Liver (tissue), 9 donors: ENCODE data around the gene VIPR2. TPM values are rescaled to one million over a fixed set of nuclear protein-coding genes. Genes with fewer than 3 reads are reported as not detected.

ENCODE experiments used
- DNase-seq: peaks from one replicate; pipeline ENCODE4 v3.0.0-alpha.2; 2017; ENCODE audit warnings: low spot score
- H3K27ac ChIP-seq, 2 donors: one replicate each; pipeline ENCODE4 v1.7.0; 2013; ENCODE audit warnings: inconsistent platforms in 2 of 2, low read length in 2 of 2, control low read depth in 1 of 2, low read depth in 1 of 2, mild to moderate bottlenecking in 1 of 2
- H3K27me3 ChIP-seq, 4 donors: one replicate each; pipeline versions ENCODE4 v1.6.1 to v1.7.0; 2013; ENCODE audit warnings: low read length in 3 of 4, inconsistent platforms in 1 of 4, mild to moderate bottlenecking in 1 of 4, moderate library complexity in 1 of 4; ENCODE audit not compliant: control insufficient read depth in 4 of 4, insufficient read depth in 4 of 4
- H3K36me3 ChIP-seq, 4 donors: one replicate each; pipeline versions ENCODE4 v1.6.1 to v1.7.0; 2013; ENCODE audit warnings: low read length in 3 of 4, mild to moderate bottlenecking in 3 of 4, low read depth in 1 of 4, moderate library complexity in 1 of 4; ENCODE audit not compliant: control insufficient read depth in 4 of 4, insufficient read depth in 3 of 4
- H3K4me1 ChIP-seq, 4 donors: one replicate each; pipeline versions ENCODE4 v1.6.1 to v1.7.0; 2013; ENCODE audit warnings: low read length in 3 of 4, mild to moderate bottlenecking in 3 of 4, moderate library complexity in 1 of 4; ENCODE audit not compliant: control insufficient read depth in 4 of 4, insufficient read depth in 4 of 4
- H3K4me3 ChIP-seq, 3 donors: one replicate each; pipeline versions ENCODE4 v1.6.1 to v1.7.0; 2013; ENCODE audit warnings: low read length in 3 of 3, control low read depth in 1 of 3, low read depth in 1 of 3, mild to moderate bottlenecking in 1 of 3
- H3K9ac ChIP-seq, 2 donors: one replicate each; pipeline ENCODE4 v1.7.0; 2013; ENCODE audit warnings: low read length in 2 of 2, mild to moderate bottlenecking in 2 of 2, moderate library complexity in 2 of 2, control low read depth in 1 of 2, low read depth in 1 of 2
- H3K9me3 ChIP-seq, 4 donors: one replicate each; pipeline versions ENCODE4 v1.6.1 to v1.7.0; 2013; ENCODE audit warnings: low read length in 3 of 4; ENCODE audit not compliant: control insufficient read depth in 4 of 4
- EGR1 ChIP-seq, 2 donors: IDR thresholded peaks; 2 replicates each; pipeline ENCODE4 v1.6.1; 2016 to 2018; ENCODE audit warnings: antibody characterized with exemption in 2 of 2, low read depth in 2 of 2
- FOXA1 ChIP-seq: IDR thresholded peaks from 2 replicates; pipeline ENCODE4 v1.6.1; 2016; ENCODE audit warnings: antibody characterized with exemption
- FOXA2 ChIP-seq: IDR thresholded peaks from 2 replicates; pipeline ENCODE4 v1.6.1; 2016; ENCODE audit warnings: antibody characterized with exemption
- GABPA ChIP-seq, 2 donors: IDR thresholded peaks in 1 of 2; conservative IDR thresholded peaks in 1 of 2; 2 replicates each; pipeline ENCODE4 v1.6.1; 2016; ENCODE audit warnings: antibody characterized with exemption in 2 of 2, mild to moderate bottlenecking in 1 of 2, moderate library complexity in 1 of 2
- HNF4A ChIP-seq, 2 donors: conservative IDR thresholded peaks; 2 replicates each; pipeline ENCODE4 v1.6.1; 2016; ENCODE audit warnings: antibody characterized with exemption in 2 of 2, mild to moderate bottlenecking in 2 of 2
- HNF4G ChIP-seq: IDR thresholded peaks from 2 replicates; pipeline ENCODE4 v1.6.1; 2016; ENCODE audit warnings: antibody characterized with exemption
- JUND ChIP-seq, 2 donors: IDR thresholded peaks; 2 replicates each; pipeline ENCODE4 v1.6.1; 2016; ENCODE audit warnings: antibody characterized with exemption in 2 of 2
- RAD21 ChIP-seq, 2 donors: IDR thresholded peaks; 2 replicates each; pipeline ENCODE4 v1.6.1; 2016; ENCODE audit warnings: antibody characterized with exemption in 2 of 2, mild to moderate bottlenecking in 2 of 2
- RXRA ChIP-seq, 2 donors: IDR thresholded peaks; 2 replicates each; pipeline ENCODE4 v1.6.1; 2017 to 2018; ENCODE audit warnings: antibody characterized with exemption in 2 of 2, mild to moderate bottlenecking in 1 of 2
- SP1 ChIP-seq: IDR thresholded peaks from 2 replicates; pipeline ENCODE4 v1.6.1; 2018; ENCODE audit warnings: antibody characterized with exemption, mild to moderate bottlenecking
- TAF1 ChIP-seq: conservative IDR thresholded peaks from 2 replicates; pipeline ENCODE4 v1.6.1; 2016; ENCODE audit warnings: antibody characterized with exemption, mild to moderate bottlenecking
- YY1 ChIP-seq: IDR thresholded peaks from 2 replicates; pipeline ENCODE4 v1.6.1; 2016; ENCODE audit warnings: antibody characterized with exemption, mild to moderate bottlenecking
- WGBS: extraction: QIAGEN DNeasy Blood & Tissue Kit; methylation state at CpG from one replicate; pipeline ENCODE4 v1.1.7; 2013; 5-methylcytosine and 5-hydroxymethylcytosine counted together
- polyA plus RNA-seq, 2 donors: library from polyadenylated mRNA; stranded (reverse) in 1 of 2; unstranded in 1 of 2; fragments of 200-250 nt in 1 of 2; fragments of >200 nt in 1 of 2; fragmentation: Nextera tagmentation in 1 of 2; extraction: Ambion mirVana in 1 of 2; gene quantifications; one replicate each; pipeline versions ENCODE4 v1.2.1 to v1.2.3, GENCODE V29; 2013 to 2015
- total RNA-seq, 2 donors: library from RNA; depleted of rRNA; stranded (reverse); fragments of >200 nt; gene quantifications; one replicate each; pipeline ENCODE4 v1.2.3, GENCODE V29; 2014
- TF ChIP-seq, protein P1 (sequence below): IDR thresholded peaks from 2 replicates; pipeline ENCODE4 v1.6.1; 2016; ENCODE audit warnings: antibody characterized with exemption, mild to moderate bottlenecking
- TF ChIP-seq, protein P2 (sequence below): IDR thresholded peaks from 2 replicates; pipeline ENCODE4 v1.6.1; 2016; ENCODE audit warnings: antibody characterized with exemption
- TF ChIP-seq, protein P3 (sequence below): IDR thresholded peaks from 2 replicates; pipeline ENCODE4 v1.6.1; 2016; ENCODE audit warnings: antibody characterized with exemption
- TF ChIP-seq, protein P4 (sequence below): IDR thresholded peaks from 2 replicates; pipeline ENCODE4 v1.6.1; 2016; ENCODE audit warnings: antibody characterized with exemption
- TF ChIP-seq, protein P5 (sequence below): fragments of 150-350 bp; IDR thresholded peaks from 2 replicates; pipeline ENCODE4 v1.5.1; 2017; ENCODE audit warnings: improper control_type of control experiment, low read depth, low read length; ENCODE audit not compliant: missing input control
- donor health status: healthy.
- donor health status: healthy.
- donor health status: healthy.
- donor health status: healthy.
- donor health status: healthy.

The VIPR2 gene
- total and polyA plus RNA-seq, 4 donors, result 0.05 to 0.17 (median 0.10) TPM; not detected in 1

DNA sequence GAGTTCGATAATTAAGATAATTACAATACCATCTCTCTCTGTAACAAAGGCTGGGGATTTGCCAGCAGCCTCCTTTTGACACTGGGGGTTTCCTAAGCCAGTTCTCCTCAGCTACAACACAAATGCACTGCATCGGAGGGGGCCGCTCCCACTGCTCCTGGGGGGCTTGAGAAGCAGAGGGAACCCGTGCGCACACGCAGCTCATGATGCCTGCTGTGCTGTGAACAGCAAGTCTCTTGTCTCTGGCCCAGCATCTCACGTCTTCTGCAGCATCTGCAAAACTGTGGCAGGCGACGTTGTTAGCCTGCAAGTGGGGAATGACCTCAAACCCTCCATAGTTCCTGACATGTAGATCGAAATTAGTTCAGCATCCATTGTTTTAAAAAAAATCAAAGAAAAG is 5.5 kb downstream of the VIPR2 start:
- TF ChIP-seq, protein P1, sequence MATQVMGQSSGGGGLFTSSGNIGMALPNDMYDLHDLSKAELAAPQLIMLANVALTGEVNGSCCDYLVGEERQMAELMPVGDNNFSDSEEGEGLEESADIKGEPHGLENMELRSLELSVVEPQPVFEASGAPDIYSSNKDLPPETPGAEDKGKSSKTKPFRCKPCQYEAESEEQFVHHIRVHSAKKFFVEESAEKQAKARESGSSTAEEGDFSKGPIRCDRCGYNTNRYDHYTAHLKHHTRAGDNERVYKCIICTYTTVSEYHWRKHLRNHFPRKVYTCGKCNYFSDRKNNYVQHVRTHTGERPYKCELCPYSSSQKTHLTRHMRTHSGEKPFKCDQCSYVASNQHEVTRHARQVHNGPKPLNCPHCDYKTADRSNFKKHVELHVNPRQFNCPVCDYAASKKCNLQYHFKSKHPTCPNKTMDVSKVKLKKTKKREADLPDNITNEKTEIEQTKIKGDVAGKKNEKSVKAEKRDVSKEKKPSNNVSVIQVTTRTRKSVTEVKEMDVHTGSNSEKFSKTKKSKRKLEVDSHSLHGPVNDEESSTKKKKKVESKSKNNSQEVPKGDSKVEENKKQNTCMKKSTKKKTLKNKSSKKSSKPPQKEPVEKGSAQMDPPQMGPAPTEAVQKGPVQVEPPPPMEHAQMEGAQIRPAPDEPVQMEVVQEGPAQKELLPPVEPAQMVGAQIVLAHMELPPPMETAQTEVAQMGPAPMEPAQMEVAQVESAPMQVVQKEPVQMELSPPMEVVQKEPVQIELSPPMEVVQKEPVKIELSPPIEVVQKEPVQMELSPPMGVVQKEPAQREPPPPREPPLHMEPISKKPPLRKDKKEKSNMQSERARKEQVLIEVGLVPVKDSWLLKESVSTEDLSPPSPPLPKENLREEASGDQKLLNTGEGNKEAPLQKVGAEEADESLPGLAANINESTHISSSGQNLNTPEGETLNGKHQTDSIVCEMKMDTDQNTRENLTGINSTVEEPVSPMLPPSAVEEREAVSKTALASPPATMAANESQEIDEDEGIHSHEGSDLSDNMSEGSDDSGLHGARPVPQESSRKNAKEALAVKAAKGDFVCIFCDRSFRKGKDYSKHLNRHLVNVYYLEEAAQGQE, result no peak
- TF ChIP-seq HNF4A (conservative IDR thresholded peaks at IDR 0.05), result no peak
- TF ChIP-seq, protein P2, sequence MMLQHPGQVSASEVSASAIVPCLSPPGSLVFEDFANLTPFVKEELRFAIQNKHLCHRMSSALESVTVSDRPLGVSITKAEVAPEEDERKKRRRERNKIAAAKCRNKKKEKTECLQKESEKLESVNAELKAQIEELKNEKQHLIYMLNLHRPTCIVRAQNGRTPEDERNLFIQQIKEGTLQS, result no peak
- no peak for TF ChIP-seq RXRA (IDR thresholded peaks at IDR 0.05)
- TF ChIP-seq TAF1, result no peak
- no peak for TF ChIP-seq YY1
- TF ChIP-seq, protein P3, sequence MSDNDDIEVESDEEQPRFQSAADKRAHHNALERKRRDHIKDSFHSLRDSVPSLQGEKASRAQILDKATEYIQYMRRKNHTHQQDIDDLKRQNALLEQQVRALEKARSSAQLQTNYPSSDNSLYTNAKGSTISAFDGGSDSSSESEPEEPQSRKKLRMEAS, result no peak
- TF ChIP-seq RAD21 (IDR thresholded peaks at IDR 0.05), result no peak
- TF ChIP-seq EGR1 (IDR thresholded peaks at IDR 0.05; ENCODE audit: low read depth in 2 of 2), result no peak
- TF ChIP-seq, protein P4, sequence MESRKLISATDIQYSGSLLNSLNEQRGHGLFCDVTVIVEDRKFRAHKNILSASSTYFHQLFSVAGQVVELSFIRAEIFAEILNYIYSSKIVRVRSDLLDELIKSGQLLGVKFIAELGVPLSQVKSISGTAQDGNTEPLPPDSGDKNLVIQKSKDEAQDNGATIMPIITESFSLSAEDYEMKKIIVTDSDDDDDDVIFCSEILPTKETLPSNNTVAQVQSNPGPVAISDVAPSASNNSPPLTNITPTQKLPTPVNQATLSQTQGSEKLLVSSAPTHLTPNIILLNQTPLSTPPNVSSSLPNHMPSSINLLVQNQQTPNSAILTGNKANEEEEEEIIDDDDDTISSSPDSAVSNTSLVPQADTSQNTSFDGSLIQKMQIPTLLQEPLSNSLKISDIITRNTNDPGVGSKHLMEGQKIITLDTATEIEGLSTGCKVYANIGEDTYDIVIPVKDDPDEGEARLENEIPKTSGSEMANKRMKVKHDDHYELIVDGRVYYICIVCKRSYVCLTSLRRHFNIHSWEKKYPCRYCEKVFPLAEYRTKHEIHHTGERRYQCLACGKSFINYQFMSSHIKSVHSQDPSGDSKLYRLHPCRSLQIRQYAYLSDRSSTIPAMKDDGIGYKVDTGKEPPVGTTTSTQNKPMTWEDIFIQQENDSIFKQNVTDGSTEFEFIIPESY, result no peak
- no peaks in the 10 kb centered on the region for H3K9me3 ChIP-seq
- no peak for DNase-seq
- H3K36me3 ChIP-seq, result no peaks in the 10 kb centered on the region
- WGBS, result 88% methylated on average over 10 of the region's 10 CpGs
- H3K9ac ChIP-seq, result no peak overlapping the region
- H3K4me1 ChIP-seq, result peaks cover 0 to 7% (median 7%) of the 10 kb centered on the region in 4 donors
- no peak overlapping the region for H3K27ac ChIP-seq
- H3K4me3 ChIP-seq, result no peak overlapping the region
- peaks cover 0 to 16% (median 1%) of the 10 kb centered on the region in 4 donors for H3K27me3 ChIP-seq

DNA sequence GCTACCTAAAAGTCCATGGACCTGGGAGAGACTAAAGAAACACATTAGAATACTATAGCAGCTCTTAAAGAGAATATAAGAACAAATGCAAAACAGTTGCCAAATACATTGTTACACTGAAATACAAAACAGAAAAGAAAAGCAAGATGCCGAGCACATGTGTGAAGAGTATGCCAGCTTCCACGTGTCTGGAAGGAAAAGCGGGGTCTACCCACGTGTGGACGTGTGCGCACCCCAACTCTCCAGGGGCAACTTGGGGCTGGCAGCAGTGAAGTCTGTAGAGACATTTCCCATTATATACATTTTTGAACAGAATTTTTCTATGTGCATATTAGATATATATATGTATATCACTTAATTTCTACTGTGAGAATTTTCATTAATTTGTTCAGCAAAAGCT is 6.2 kb downstream of the VIPR2 start:
- no peak overlapping the region for H3K9ac ChIP-seq
- peaks cover 0 to 11% (median 1%) of the 10 kb centered on the region in 4 donors for H3K27me3 ChIP-seq
- H3K36me3 ChIP-seq, result no peaks in the 10 kb centered on the region
- H3K27ac ChIP-seq, result no peak overlapping the region
- H3K9me3 ChIP-seq, result no peaks in the 10 kb centered on the region
- 90% methylated on average over 6 of the region's 6 CpGs for WGBS
- no peak overlapping the region for H3K4me3 ChIP-seq
- peaks cover 0 to under 1% (median under 1%) of the 10 kb centered on the region in 4 donors for H3K4me1 ChIP-seq
- no peak for DNase-seq
- TF ChIP-seq SP1, result no peak
- TF ChIP-seq FOXA2, result no peak

DNA sequence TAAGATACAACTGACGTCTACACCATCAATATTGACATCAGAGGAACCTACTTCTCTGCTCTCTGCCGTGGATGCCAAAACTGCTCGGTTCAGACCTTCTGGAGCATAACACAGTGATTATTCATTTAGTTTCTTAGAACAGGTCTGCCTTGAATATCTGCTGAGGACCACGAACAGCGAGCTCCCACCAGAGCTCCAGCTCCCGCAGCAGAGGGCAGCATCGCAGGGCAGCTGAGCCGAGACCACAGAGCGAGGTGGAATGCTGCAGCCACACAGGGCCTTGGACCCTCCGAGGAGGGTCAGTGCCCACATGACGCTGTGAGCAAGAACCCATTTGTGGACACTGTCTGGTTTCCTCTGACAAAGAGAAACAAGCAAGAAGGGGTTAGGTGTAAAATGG is 6.8 kb downstream of the VIPR2 start:
- TF ChIP-seq FOXA1 (no peak), JUND (IDR thresholded peaks at IDR 0.05) (no peak), HNF4G (no peak), RAD21 (IDR thresholded peaks at IDR 0.05) (no peak), SP1 (no peak), HNF4A (conservative IDR thresholded peaks at IDR 0.05) (no peak), EGR1 (IDR thresholded peaks at IDR 0.05; ENCODE audit: low read depth in 2 of 2) (no peak), YY1 (no peak), FOXA2 (no peak), TAF1 (no peak), GABPA (IDR thresholded peaks at IDR 0.05 in 1 of 2, conservative IDR thresholded peaks at IDR 0.05 in 1 of 2) (no peak)
- TF ChIP-seq, protein P3, result no peak
- TF ChIP-seq, protein P4, result no peak
- TF ChIP-seq, protein P5, sequence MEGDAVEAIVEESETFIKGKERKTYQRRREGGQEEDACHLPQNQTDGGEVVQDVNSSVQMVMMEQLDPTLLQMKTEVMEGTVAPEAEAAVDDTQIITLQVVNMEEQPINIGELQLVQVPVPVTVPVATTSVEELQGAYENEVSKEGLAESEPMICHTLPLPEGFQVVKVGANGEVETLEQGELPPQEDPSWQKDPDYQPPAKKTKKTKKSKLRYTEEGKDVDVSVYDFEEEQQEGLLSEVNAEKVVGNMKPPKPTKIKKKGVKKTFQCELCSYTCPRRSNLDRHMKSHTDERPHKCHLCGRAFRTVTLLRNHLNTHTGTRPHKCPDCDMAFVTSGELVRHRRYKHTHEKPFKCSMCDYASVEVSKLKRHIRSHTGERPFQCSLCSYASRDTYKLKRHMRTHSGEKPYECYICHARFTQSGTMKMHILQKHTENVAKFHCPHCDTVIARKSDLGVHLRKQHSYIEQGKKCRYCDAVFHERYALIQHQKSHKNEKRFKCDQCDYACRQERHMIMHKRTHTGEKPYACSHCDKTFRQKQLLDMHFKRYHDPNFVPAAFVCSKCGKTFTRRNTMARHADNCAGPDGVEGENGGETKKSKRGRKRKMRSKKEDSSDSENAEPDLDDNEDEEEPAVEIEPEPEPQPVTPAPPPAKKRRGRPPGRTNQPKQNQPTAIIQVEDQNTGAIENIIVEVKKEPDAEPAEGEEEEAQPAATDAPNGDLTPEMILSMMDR, result no peak
- H3K4me1 ChIP-seq, result no peaks in the 10 kb centered on the region
- WGBS, result 85% methylated on average over 11 of the region's 11 CpGs
- no peak for DNase-seq
- no peaks in the 10 kb centered on the region for H3K9me3 ChIP-seq
- H3K27ac ChIP-seq, result no peak overlapping the region
- peaks cover 0 to 9% (median 1%) of the 10 kb centered on the region in 4 donors for H3K27me3 ChIP-seq
- no peak overlapping the region for H3K4me3 ChIP-seq
- no peak overlapping the region for H3K9ac ChIP-seq
- H3K36me3 ChIP-seq, result no peaks in the 10 kb centered on the region
